Skeletal muscle satellite cell (primary cell): ENCODE measurements around the gene TGM2.

Source experiments
- H3K27me3 ChIP-seq: 2 replicates; pipeline ENCODE4 v1.7.0; 2013; ENCODE audit warnings: low read length; ENCODE audit not compliant: control insufficient read depth, insufficient read depth
- H3K36me3 ChIP-seq: 2 replicates; pipeline ENCODE4 v1.7.0; 2013; ENCODE audit warnings: mild to moderate bottlenecking, control low read depth, low read length; ENCODE audit not compliant: insufficient read depth
- H3K4me1 ChIP-seq: 2 replicates; pipeline ENCODE4 v1.7.0; 2013; ENCODE audit warnings: low read length; ENCODE audit not compliant: control insufficient read depth, insufficient read depth
- H3K4me2 ChIP-seq: 2 replicates; pipeline ENCODE4 v1.7.0; 2013; ENCODE audit warnings: mild to moderate bottlenecking, low read length
- H3K4me3 ChIP-seq: 2 replicates; pipeline ENCODE4 v1.7.0; 2013; ENCODE audit warnings: low read length
- H3K9ac ChIP-seq: 2 replicates; pipeline ENCODE4 v1.7.0; 2013; ENCODE audit warnings: mild to moderate bottlenecking, low read depth, low read length, moderate library complexity
- H3K9me3 ChIP-seq: replicated peaks from 2 replicates; pipeline ENCODE4 v1.7.0; 2013; ENCODE audit warnings: mild to moderate bottlenecking, control low read depth, low read length

Gene TGM2

GRCh38 chr20:38164069-38164468, 1.0 kb downstream of the TGM2 start:
- H3K9ac ChIP-seq, result no peak overlapping the region
- H3K9me3 ChIP-seq, result no peaks in the 10 kb centered on the region
- peaks cover 7% of the 10 kb centered on the region for H3K36me3 ChIP-seq
- H3K4me1 ChIP-seq, result peaks cover 35% of the 10 kb centered on the region
- H3K27me3 ChIP-seq, result no peaks in the 10 kb centered on the region
- peak overlapping the region; percentile 89 for H3K4me2 ChIP-seq
- H3K4me3 ChIP-seq, result no peak overlapping the region

DNA sequence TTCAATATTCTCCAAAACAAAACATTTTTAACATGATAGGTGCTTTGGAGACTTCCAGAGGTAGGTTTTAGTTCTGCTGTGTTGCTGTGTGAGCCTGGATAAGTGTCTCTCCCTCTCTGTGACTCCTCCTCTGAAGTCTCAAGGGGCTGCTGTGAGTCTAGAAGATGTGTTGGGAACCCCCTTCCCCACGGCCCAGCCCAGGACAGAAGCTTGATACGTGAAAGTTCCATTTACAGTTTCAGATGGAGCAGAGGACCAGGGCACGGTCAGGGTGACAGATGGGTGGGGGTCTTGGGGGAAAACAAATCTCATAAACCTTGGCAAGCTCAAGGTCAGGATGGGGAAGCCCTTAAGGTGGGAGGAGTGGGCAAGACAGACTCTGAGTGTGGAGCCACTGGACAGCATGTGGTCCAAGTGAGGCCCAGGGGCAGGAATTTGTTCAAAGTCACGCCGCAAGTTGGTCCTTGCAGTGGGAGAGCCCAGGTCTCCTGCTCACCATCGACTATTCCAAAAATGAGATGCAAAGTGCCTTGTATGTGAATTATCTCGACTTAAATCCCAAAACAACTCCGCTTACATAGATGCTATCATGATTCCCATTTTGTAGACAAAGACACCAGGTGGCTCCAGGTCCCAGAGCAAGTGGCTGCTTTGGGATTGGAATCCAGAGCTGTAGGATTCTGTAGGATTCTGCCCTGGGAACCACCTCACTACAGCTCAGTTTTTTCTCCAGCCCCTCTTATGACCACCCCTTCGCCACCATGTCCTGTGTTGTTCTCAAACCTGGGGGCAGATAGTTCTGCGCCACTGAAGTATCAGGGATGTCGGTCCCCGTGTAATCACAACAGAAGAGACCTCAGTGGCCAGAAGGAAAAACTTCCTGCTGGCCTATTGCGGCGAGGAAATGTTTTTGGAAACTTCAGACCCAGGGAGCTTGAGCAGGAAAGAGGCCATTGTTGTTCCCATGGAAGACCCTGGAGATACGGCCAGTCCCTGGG, 1.9 kb downstream of the TGM2 start:
- no peak overlapping the region for H3K9ac ChIP-seq
- no peak overlapping the region for H3K4me2 ChIP-seq
- peaks cover 27% of the 10 kb centered on the region for H3K4me1 ChIP-seq
- H3K4me3 ChIP-seq, result no peak overlapping the region
- H3K27me3 ChIP-seq, result no peaks in the 10 kb centered on the region
- H3K9me3 ChIP-seq, result no peaks in the 10 kb centered on the region
- H3K36me3 ChIP-seq, result peaks cover 7% of the 10 kb centered on the region

DNA sequence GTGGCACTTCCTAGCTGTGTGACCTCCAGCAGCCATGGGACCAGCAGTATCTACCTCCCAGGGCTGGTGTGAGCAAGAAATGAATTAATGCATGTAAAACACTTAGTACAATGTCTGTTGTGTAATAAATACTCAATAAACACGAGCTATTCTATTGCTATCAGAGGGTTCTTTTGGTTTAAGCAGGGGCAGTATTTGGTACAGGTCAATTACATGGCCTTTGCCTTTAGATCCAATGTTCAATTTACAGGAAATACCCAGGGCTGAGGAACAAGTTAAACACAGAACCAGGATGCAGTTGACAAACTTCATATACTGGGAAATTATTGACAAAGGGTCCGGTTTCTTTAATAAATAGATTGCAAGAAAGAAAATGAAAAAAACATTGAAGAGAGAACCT, 2.9 kb downstream of the TGM2 start:
- Histone ChIP-seq H3K4me3 (no peak overlapping the region), H3K4me1 (peaks cover 27% of the 10 kb centered on the region), H3K9ac (no peak overlapping the region), H3K27me3 (no peaks in the 10 kb centered on the region), H3K36me3 (peaks cover 7% of the 10 kb centered on the region), H3K4me2 (no peak overlapping the region), H3K9me3 (no peaks in the 10 kb centered on the region)

GRCh38 chr20:38161412-38161774, 3.7 kb downstream of the TGM2 start:
- H3K9me3 ChIP-seq, result no peaks in the 10 kb centered on the region
- H3K4me3 ChIP-seq, result no peak overlapping the region
- no peak overlapping the region for H3K9ac ChIP-seq
- H3K36me3 ChIP-seq, result peaks cover 7% of the 10 kb centered on the region
- H3K4me1 ChIP-seq, result peaks cover 33% of the 10 kb centered on the region
- no peak overlapping the region for H3K4me2 ChIP-seq
- H3K27me3 ChIP-seq, result no peaks in the 10 kb centered on the region

- peaks cover 28% of the 10 kb centered on the region for H3K4me1 ChIP-seq
- H3K27me3 ChIP-seq, result no peaks in the 10 kb centered on the region
These were observed 4.9 kb downstream of the TGM2 start for GRCh38 chr20:38159957-38160756.

GRCh38 chr20:38159566-38159956, 5.5 kb downstream of the TGM2 start:
- H3K9me3 ChIP-seq, result no peaks in the 10 kb centered on the region
- H3K4me3 ChIP-seq, result no peak overlapping the region
- H3K4me2 ChIP-seq, result no peak overlapping the region
- H3K4me1 ChIP-seq, result peaks cover 22% of the 10 kb centered on the region
- peaks cover 7% of the 10 kb centered on the region for H3K36me3 ChIP-seq
- H3K9ac ChIP-seq, result no peak overlapping the region
- H3K27me3 ChIP-seq, result no peaks in the 10 kb centered on the region

More at GRCh38 chr20:38159957-38160756, 4.9 kb downstream of the TGM2 start:
- H3K36me3 ChIP-seq, result peaks cover 7% of the 10 kb centered on the region
- H3K4me3 ChIP-seq, result no peak overlapping the region
- H3K9ac ChIP-seq, result no peak overlapping the region
- no peaks in the 10 kb centered on the region for H3K9me3 ChIP-seq
- no peak overlapping the region for H3K4me2 ChIP-seq

DNA sequence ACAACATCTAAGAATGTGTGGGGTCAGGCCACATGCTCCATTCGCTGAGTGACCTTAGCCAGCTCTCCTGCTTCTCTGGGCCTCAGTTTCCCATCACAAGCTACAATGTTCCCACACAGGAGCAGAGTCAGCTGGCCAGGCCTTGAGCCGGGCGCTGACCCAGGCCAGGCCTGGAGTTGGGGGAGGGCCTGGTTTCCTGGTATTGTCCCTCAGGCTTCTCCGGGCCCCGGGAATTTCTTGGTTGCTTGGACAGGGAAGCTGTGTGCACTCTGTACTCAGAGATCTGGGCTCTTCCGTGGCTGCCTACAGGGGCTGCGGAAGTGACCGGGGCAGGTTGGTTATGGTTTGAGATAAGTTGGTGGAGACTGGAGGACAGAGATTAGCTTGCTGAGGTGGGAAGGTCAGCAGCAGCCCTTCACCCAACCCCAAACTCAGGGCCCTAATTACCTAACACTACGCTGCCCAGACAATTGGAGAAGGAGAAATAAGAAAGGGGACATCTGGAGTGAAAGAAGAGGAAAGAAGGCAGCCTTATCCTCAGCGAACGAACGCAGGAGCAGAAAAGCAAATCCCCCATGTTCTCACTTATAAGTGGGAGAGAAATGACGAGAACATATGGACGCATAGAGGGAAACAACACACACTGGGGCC, 6.2 kb downstream of the TGM2 start:
- Histone ChIP-seq H3K4me3 (no peak overlapping the region), H3K4me2 (no peak overlapping the region), H3K9ac (no peak overlapping the region)

GRCh38 chr20:38157635-38158495, 7.2 kb downstream of the TGM2 start:
- H3K27me3 ChIP-seq, result no peaks in the 10 kb centered on the region
- peak overlapping the region; percentile 20 for H3K9ac ChIP-seq
- H3K36me3 ChIP-seq, result peaks cover 7% of the 10 kb centered on the region
- H3K4me2 ChIP-seq, result no peak overlapping the region
- peaks cover 21% of the 10 kb centered on the region for H3K4me1 ChIP-seq
- no peaks in the 10 kb centered on the region for H3K9me3 ChIP-seq
- no peak overlapping the region for H3K4me3 ChIP-seq

More for the DNA sequence above, 6.2 kb downstream of the TGM2 start:
- Histone ChIP-seq H3K27me3 (no peaks in the 10 kb centered on the region), H3K36me3 (peaks cover 7% of the 10 kb centered on the region), H3K4me1 (peaks cover 17% of the 10 kb centered on the region), H3K9me3 (no peaks in the 10 kb centered on the region)

- Histone ChIP-seq H3K27me3 (no peaks in the 10 kb centered on the region), H3K4me2 (no peak overlapping the region), H3K4me1 (peaks cover 29% of the 10 kb centered on the region), H3K36me3 (peaks cover 7% of the 10 kb centered on the region), H3K9me3 (no peaks in the 10 kb centered on the region), H3K9ac (peak overlapping the region; percentile 20), H3K4me3 (no peak overlapping the region)
These were observed 8.0 kb downstream of the TGM2 start for GRCh38 chr20:38156888-38157634.

- no peak overlapping the region for H3K4me2 ChIP-seq
- H3K4me3 ChIP-seq, result no peak overlapping the region
- H3K9ac ChIP-seq, result no peak overlapping the region
- H3K27me3 ChIP-seq, result no peaks in the 10 kb centered on the region
- H3K4me1 ChIP-seq, result peaks cover 35% of the 10 kb centered on the region
- peaks cover 7% of the 10 kb centered on the region for H3K36me3 ChIP-seq
- no peaks in the 10 kb centered on the region for H3K9me3 ChIP-seq
These were observed 8.8 kb downstream of the TGM2 start for GRCh38 chr20:38156280-38156679.
